ENCODE data around the gene ETV7.
"Not testable (repeated sequence)": the region's sequence is repeated elsewhere in the genome, so short reads cannot be mapped to it uniquely, and the experiment has no call there.

Gene ETV7

GRCh38 chr6:36340306-36340617 is 47.2 kb downstream of the ETV7 start:
- DNase-seq (ENCODE audit: low read depth), result no peak

GRCh38 chr6:36339146-36339545 is 48.3 kb downstream of the ETV7 start:
- no peak for DNase-seq (ENCODE audit: low read depth)

GRCh38 chr6:36338223-36338622 is 49.2 kb downstream of the ETV7 start:
- not testable (repeated sequence) for DNase-seq (ENCODE audit: low read depth)

GRCh38 chr6:36337814-36338213 is 49.7 kb downstream of the ETV7 start:
- DNase-seq (ENCODE audit: low read depth), result no peak

GRCh38 chr6:36336779-36337241 is 50.7 kb downstream of the ETV7 start, which contains the start of gene BNIP5:
Gene BNIP5, minus strand, starts transcription at chr6:36336888. Its CDS starts 6,198 bp downstream, at chr6:36330690.
- DNase-seq (ENCODE audit: low read depth), result no peak

GRCh38 chr6:36336208-36336710 is 51.2 kb downstream of the ETV7 start:
- DNase-seq (ENCODE audit: low read depth), result no peak

GRCh38 chr6:36335465-36336207 is 51.8 kb downstream of the ETV7 start:
- DNase-seq (ENCODE audit: low read depth), result no peak

- DNase-seq (ENCODE audit: low read depth), result no peak
Measured at GRCh38 chr6:36334832-36335459, 52.5 kb downstream of the ETV7 start.

- no peak for DNase-seq (ENCODE audit: low read depth)
Measured at GRCh38 chr6:36333931-36334725, 53.3 kb downstream of the ETV7 start.

- DNase-seq (ENCODE audit: low read depth), result no peak
Measured at GRCh38 chr6:36333171-36333895, 54.1 kb downstream of the ETV7 start.

GRCh38 chr6:36331381-36331780 is 56.1 kb downstream of the ETV7 start:
- DNase-seq (ENCODE audit: low read depth), result no peak

- no peak for DNase-seq (ENCODE audit: low read depth)
Measured at GRCh38 chr6:36330366-36330765, 57.1 kb downstream of the ETV7 start.

GRCh38 chr6:36329798-36330291 is 57.6 kb downstream of the ETV7 start:
- no peak for DNase-seq (ENCODE audit: low read depth)

GRCh38 chr6:36328600-36328999 is 58.9 kb downstream of the ETV7 start:
- no peak for DNase-seq (ENCODE audit: low read depth)

- no peak for DNase-seq (ENCODE audit: low read depth)
Measured at GRCh38 chr6:36327919-36328236, 59.6 kb downstream of the ETV7 start.

- no peak for DNase-seq (ENCODE audit: low read depth)
Measured at GRCh38 chr6:36327226-36327918, 60.1 kb downstream of the ETV7 start.

GRCh38 chr6:36326356-36326995 is 61.0 kb downstream of the ETV7 start:
- DNase-seq (ENCODE audit: low read depth), result no peak

GRCh38 chr6:36324715-36325114 is 62.8 kb downstream of the ETV7 start:
- no peak for DNase-seq (ENCODE audit: low read depth)

- DNase-seq (ENCODE audit: low read depth), result no peak
Measured at GRCh38 chr6:36324191-36324590, 63.3 kb downstream of the ETV7 start.

GRCh38 chr6:36323062-36323461 is 64.4 kb downstream of the ETV7 start:
- DNase-seq (ENCODE audit: low read depth), result no peak

- no peak for DNase-seq (ENCODE audit: low read depth)
Measured at GRCh38 chr6:36322591-36322990, 64.9 kb downstream of the ETV7 start.

Measured in stimulated activated CD8-positive, alpha-beta memory T cell treated with anti-CD3 and anti-CD28 coated beads, Interleukin-4, amount 100 ng/mL, for 24 hours (primary cell).